Heart left ventricle (tissue), 16 donors: ENCODE results near the gene ITPR2. TPM values are rescaled to one million over a fixed set of nuclear protein-coding genes. Genes with fewer than 3 reads are reported as not detected.
A peak's percentile ranks its signal among the peaks of the same experiment; 100 is the strongest.

Experiments
- ATAC-seq, 4 donors: fragments of 200-7000 bp; cut with Tn5 transposase; one replicate each; pipeline ENCODE4 v1.9.1; 2020 to 2022; ENCODE audit warnings: moderate library complexity in 4 of 4, mild to moderate bottlenecking in 3 of 4, moderate number of reproducible peaks in 1 of 4
- DNase-seq, 5 donors: peaks; one replicate each; pipeline ENCODE4 v3.0.0-alpha.2; 2020
- H3K27ac ChIP-seq, 12 donors: fragments of 200-600 bp; sonication (generic) in 4 of 12; one replicate each; pipeline versions ENCODE4 v1.5.0 to v1.8.0; 2016 to 2022; ENCODE audit warnings: mild to moderate bottlenecking in 2 of 12
- H3K27me3 ChIP-seq, 9 donors: fragments of 200-600 bp; sonication (generic) in 2 of 9; one replicate each; pipeline versions ENCODE4 v1.5.1 to v1.8.0; 2016 to 2022; ENCODE audit warnings: mild to moderate bottlenecking in 3 of 9
- H3K36me3 ChIP-seq, 9 donors: fragments of 200-600 bp; sonication (generic) in 2 of 9; one replicate each; pipeline versions ENCODE4 v1.5.0 to v1.8.0; 2018 to 2022; ENCODE audit warnings: mild to moderate bottlenecking in 2 of 9
- H3K4me1 ChIP-seq, 12 donors: fragments of 200-600 bp; sonication (generic) in 4 of 12; one replicate each; pipeline versions ENCODE4 v1.5.0 to v1.8.0; 2016 to 2022; ENCODE audit warnings: mild to moderate bottlenecking in 3 of 12
- H3K4me3 ChIP-seq, 12 donors: fragments of 200-600 bp; sonication (generic) in 4 of 12; one replicate each; pipeline versions ENCODE4 v1.5.0 to v1.8.0; 2017 to 2022; ENCODE audit warnings: mild to moderate bottlenecking in 9 of 12, moderate library complexity in 4 of 12
- H3K9me3 ChIP-seq, 12 donors: fragments of 200-600 bp; sonication (generic) in 4 of 12; one replicate each; pipeline versions ENCODE4 v1.5.0 to v1.8.0; 2016 to 2022; ENCODE audit warnings: mild to moderate bottlenecking in 1 of 12
- POLR2A ChIP-seq, 2 donors: fragments of 450-650 bp; IDR thresholded peaks; one replicate each; pipeline ENCODE4 v1.6.1; 2017; ENCODE audit warnings: antibody characterized with exemption in 2 of 2, mild to moderate bottlenecking in 2 of 2, moderate library complexity in 2 of 2
- WGBS, 4 donors: extraction: QIAGEN DNeasy Blood & Tissue Kit in 2 of 4; methylation state at CpG; one replicate each; pipeline versions ENCODE4 v1.1.5 to v1.1.7; 2013 to 2018; 5-methylcytosine and 5-hydroxymethylcytosine counted together
- intact Hi-C, 10 donors: fragments of 100-400 bp; cut with DNase I; formaldehyde crosslinking; loops; one replicate each; pipeline versions ENCODE4 v1.11.1 to v1.14.2; 2022
- polyA plus RNA-seq, 2 donors: library from polyadenylated mRNA; stranded (reverse); fragments of 200-250 nt; gene quantifications; one replicate each; pipeline ENCODE4 v1.2.3, GENCODE V29; 2013
- total RNA-seq, 9 donors: library from RNA; depleted of rRNA in 2 of 9; stranded (reverse); fragments of >200 nt in 2 of 9; fragmentation: NEBNext Ultra II Directional in 3 of 9; extraction: Animal tissue kit (Norgen Biotek cat#: 25700) in 3 of 9; gene quantifications; one replicate each; pipeline versions ENCODE4 v1.1.0 to v1.2.4, GENCODE V29; 2016 to 2023
- TF ChIP-seq, protein P1 (sequence below), 12 donors: fragments of 200-600 bp; sonication (generic) in 4 of 12; IDR thresholded peaks; one replicate each; pipeline versions ENCODE4 v1.5.0 to v1.8.0; 2018 to 2022; ENCODE audit warnings: antibody characterized with exemption in 12 of 12, mild to moderate bottlenecking in 5 of 12
- donor health status: ischemic (EF 13 %, LVEDD 7.1; RV severe dilation, severe dysfunction).
- donor health status: healthy with polysubstance abuse.
- donor health status: DM: no; HTN: yes; CAD: no.
- donor health status: DM: no; HTN: no; CAD: no.
- donor health status: ischemic (EF 25% LVEDD 6.9; RV normal size, moderate dysfunction).
- donor health status: ischemic (EF 25% LVEDD 5.7; RV mildly dilated, moderate dysfunction).
- donor health status: healthy.
- donor health status: DM: yes; HTN: yes; CAD: no.
- donor health status: ischemic (EF 35%, LVEDD 5.7; RV mildly dilated, moderate dysfunction).
- donor health status: nonischemic (EF 11% LVEDD 7.7; RV severe dilation, severe dysfunction).
- donor health status: DM: yes; HTN: yes; CAD: no.
- donor health status: PGD.
- donor health status: ischemic (EF 29% LVEDD 5.4; RV normal size, mild dysfunction).
- donor health status: nonischemic (EF 23%, LVEDD 6.1; RV moderate dilation, normal function).

The ITPR2 gene
- total and polyA plus RNA-seq, 11 donors, result 3.4 to 45.6 (median 11.8) TPM

DNA sequence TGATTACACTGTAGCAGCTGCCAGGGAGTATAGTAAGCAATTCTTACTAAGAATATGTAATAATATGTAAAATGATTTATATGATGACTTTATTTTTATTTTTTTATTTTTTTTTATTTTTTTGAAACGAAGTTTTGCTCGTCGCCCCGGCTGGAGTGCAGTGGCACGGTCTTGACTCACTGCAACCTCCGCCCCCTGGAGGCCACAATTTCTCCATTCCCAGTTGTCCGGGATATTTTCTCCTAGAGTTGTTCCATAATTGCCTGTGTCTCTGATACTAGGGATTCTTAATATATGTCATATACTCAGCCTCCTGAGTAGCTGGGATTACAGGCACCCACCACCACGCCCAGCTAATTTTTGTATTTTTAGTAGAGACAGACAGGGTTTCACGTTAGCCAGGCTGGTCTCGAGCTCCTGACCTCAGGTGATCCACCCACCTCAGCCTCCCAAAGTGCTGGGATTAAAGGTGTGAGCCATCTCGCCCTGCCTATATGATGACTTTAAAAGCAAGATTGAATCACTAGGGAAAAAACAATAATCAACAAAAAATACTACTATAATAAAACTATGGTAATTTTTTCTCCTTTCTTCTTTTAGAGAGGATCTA is 12.2 kb upstream of the ITPR2 start:
- Histone ChIP-seq H3K9me3 (no peaks in the 10 kb centered on the region), H3K36me3 (no peaks in the 10 kb centered on the region), H3K27me3 (no peaks in the 10 kb centered on the region), H3K4me3 (no peak overlapping the region), H3K27ac (peak overlapping the region in 5 of 12 donors; percentile 4 to 62 (median 20)), H3K4me1 (peaks cover 0 to 21% (median 17%) of the 10 kb centered on the region in 12 donors)
- intact Hi-C loops, result no loop called here
- no peak for TF ChIP-seq POLR2A (IDR thresholded peaks at IDR 0.05)
- TF ChIP-seq, protein P1, sequence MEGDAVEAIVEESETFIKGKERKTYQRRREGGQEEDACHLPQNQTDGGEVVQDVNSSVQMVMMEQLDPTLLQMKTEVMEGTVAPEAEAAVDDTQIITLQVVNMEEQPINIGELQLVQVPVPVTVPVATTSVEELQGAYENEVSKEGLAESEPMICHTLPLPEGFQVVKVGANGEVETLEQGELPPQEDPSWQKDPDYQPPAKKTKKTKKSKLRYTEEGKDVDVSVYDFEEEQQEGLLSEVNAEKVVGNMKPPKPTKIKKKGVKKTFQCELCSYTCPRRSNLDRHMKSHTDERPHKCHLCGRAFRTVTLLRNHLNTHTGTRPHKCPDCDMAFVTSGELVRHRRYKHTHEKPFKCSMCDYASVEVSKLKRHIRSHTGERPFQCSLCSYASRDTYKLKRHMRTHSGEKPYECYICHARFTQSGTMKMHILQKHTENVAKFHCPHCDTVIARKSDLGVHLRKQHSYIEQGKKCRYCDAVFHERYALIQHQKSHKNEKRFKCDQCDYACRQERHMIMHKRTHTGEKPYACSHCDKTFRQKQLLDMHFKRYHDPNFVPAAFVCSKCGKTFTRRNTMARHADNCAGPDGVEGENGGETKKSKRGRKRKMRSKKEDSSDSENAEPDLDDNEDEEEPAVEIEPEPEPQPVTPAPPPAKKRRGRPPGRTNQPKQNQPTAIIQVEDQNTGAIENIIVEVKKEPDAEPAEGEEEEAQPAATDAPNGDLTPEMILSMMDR (IDR thresholded peaks at IDR 0.05), result peak; percentile 55 to 81 (median 70)
- DNase-seq (peak; percentile 65 to 79 (median 68)), ATAC-seq (peak in 3 of 4 donors; percentile 73 to 82 (median 79))
- 39 to 47% (median 42%) methylated on average over 11 of the region's 11 CpGs for WGBS, 4 donors

DNA sequence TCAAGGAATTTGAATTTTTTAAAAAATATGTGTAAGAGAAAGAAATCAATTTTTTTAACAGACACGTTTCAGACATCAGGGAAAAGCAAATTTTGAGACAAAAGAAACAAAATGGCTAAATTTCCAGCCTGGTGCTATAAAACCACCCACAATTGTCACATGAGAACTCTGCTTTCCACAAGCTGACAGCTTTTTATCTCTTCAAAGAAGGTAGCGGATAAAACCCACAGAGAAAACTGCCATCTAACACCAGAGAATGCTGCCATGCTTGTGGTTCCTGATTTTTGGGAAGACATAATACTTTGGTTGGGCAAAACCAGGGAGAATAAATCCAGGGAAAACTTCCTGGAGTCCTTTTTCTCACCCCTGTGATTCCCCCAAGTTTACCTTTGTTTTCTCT is 10.3 kb upstream of the ITPR2 start:
- DNase-seq (no peak), ATAC-seq (no peak)
- no peak for TF ChIP-seq POLR2A (IDR thresholded peaks at IDR 0.05)
- TF ChIP-seq, protein P1 (IDR thresholded peaks at IDR 0.05), result no peak
- H3K9me3 ChIP-seq, result no peaks in the 10 kb centered on the region
- intact Hi-C loops, result no loop called here
- H3K4me3 ChIP-seq, result no peak overlapping the region
- H3K27ac ChIP-seq, result no peak overlapping the region
- H3K4me1 ChIP-seq, result peaks cover 0 to 21% (median 17%) of the 10 kb centered on the region in 12 donors
- H3K36me3 ChIP-seq, result no peaks in the 10 kb centered on the region
- 82 to 96% (median 88%) methylated on average over 2 of the region's 2 CpGs for WGBS, 4 donors
- no peaks in the 10 kb centered on the region for H3K27me3 ChIP-seq

GRCh38 chr12:26841085-26841484 is 8.1 kb upstream of the ITPR2 start:
- Histone ChIP-seq H3K36me3 (no peaks in the 10 kb centered on the region), H3K9me3 (no peaks in the 10 kb centered on the region), H3K4me3 (no peak overlapping the region), H3K27me3 (no peaks in the 10 kb centered on the region), H3K4me1 (peaks cover 0 to 17% (median 10%) of the 10 kb centered on the region in 12 donors), H3K27ac (no peak overlapping the region)
- TF ChIP-seq POLR2A (IDR thresholded peaks at IDR 0.05), result no peak
- TF ChIP-seq, protein P1 (IDR thresholded peaks at IDR 0.05), result no peak
- WGBS, 4 donors, result 82 to 86% (median 85%) methylated on average over 5 of the region's 5 CpGs
- DNase-seq, result no peak
- intact Hi-C loops, result no loop called here
- ATAC-seq, result no peak

GRCh38 chr12:26839512-26839911 is 6.5 kb upstream of the ITPR2 start:
- 96 to 98% (median 98%) methylated on average over 3 of the region's 3 CpGs for WGBS, 4 donors
- DNase-seq (no peak), ATAC-seq (no peak)
- H3K36me3 ChIP-seq, result no peaks in the 10 kb centered on the region
- peaks cover 0 to 11% (median 0%) of the 10 kb centered on the region in 12 donors for H3K4me1 ChIP-seq
- H3K9me3 ChIP-seq, result no peaks in the 10 kb centered on the region
- H3K27ac ChIP-seq, result no peak overlapping the region
- TF ChIP-seq, protein P1 (IDR thresholded peaks at IDR 0.05), result no peak
- TF ChIP-seq POLR2A (IDR thresholded peaks at IDR 0.05), result no peak
- intact Hi-C loops, result loop anchor here in 3 of 10 donors (10.0 kb wide), 3 partner anchors 45 to 735 kb away; no protein-coding TSS in a partner anchor
- H3K27me3 ChIP-seq, result no peaks in the 10 kb centered on the region
- no peak overlapping the region for H3K4me3 ChIP-seq
